Activated naive CD4-positive, alpha-beta T cell treated with anti-CD3 and anti-CD28 coated beads, Interleukin-2, amount 50 U/mL, for 72 hours (primary cell): Measurements from ENCODE around the gene CRIP2. TPM values are rescaled to one million over a fixed set of nuclear protein-coding genes. Genes with fewer than 3 reads are reported as not detected.

ENCODE experiments used
- ATAC-seq, 2 donors: fragments of 150-1000 bp; cut with Tn5 transposase; 2 replicates each; pipeline ENCODE4 v1.10.0; 2021; ENCODE audit warnings: mild to moderate bottlenecking in 2 of 2, moderate library complexity in 2 of 2
- DNase-seq, 2 donors: peaks; one replicate each; pipeline ENCODE4 v3.0.0; 2021 to 2022; ENCODE audit warnings: low spot score in 2 of 2
- H3K27ac Mint-ChIP-seq, 2 donors: one replicate each; pipeline ENCODE4 v1.8.0; 2022; ENCODE audit warnings: mild to moderate bottlenecking in 2 of 2, mixed read lengths in 2 of 2
- H3K36me3 Mint-ChIP-seq, 2 donors: one replicate each; pipeline ENCODE4 v1.8.0; 2022; ENCODE audit warnings: mixed read lengths in 2 of 2
- H3K9me3 Mint-ChIP-seq, 2 donors: one replicate each; pipeline ENCODE4 v1.8.0; 2022; ENCODE audit warnings: mixed read lengths in 2 of 2
- total RNA-seq, 2 donors: library from RNA; stranded (reverse); gene quantifications; one replicate each; pipeline ENCODE4 v1.2.3, GENCODE V29; 2022

Gene CRIP2
- total RNA-seq, 2 donors from 2014 or later: 0.27 to 0.34 TPM

- Mint-ChIP-seq H3K9me3 (no peaks in the 10 kb centered on the region), H3K27ac (peak overlapping the region in 1 of 2 donors; percentile 72), H3K36me3 (no peaks in the 10 kb centered on the region)
- DNase-seq: no peak
- ATAC-seq: no peak
Measured at GRCh38 chr14:105439710-105440553, 34.7 kb upstream of the CRIP2 start.

GRCh38 chr14:105440554-105440900 is 34.1 kb upstream of the CRIP2 start:
- DNase-seq (no peak), ATAC-seq (no peak)
- Mint-ChIP-seq H3K36me3 (no peaks in the 10 kb centered on the region), H3K27ac (peak overlapping the region in 1 of 2 donors; percentile 72), H3K9me3 (no peaks in the 10 kb centered on the region)

- H3K27ac Mint-ChIP-seq: no peak overlapping the region
- ATAC-seq (no peak), DNase-seq (no peak)
- no peaks in the 10 kb centered on the region for H3K36me3 Mint-ChIP-seq
- H3K9me3 Mint-ChIP-seq: no peaks in the 10 kb centered on the region
Measured at GRCh38 chr14:105440992-105441391, 33.6 kb upstream of the CRIP2 start.

GRCh38 chr14:105442125-105442524 is 32.5 kb upstream of the CRIP2 start:
- peak overlapping the region in 1 of 2 donors; percentile 47 for H3K27ac Mint-ChIP-seq
- H3K36me3 Mint-ChIP-seq: no peaks in the 10 kb centered on the region
- DNase-seq (no peak), ATAC-seq (no peak)
- no peaks in the 10 kb centered on the region for H3K9me3 Mint-ChIP-seq

GRCh38 chr14:105442834-105443233 is 31.8 kb upstream of the CRIP2 start:
- Mint-ChIP-seq H3K27ac (no peak overlapping the region), H3K36me3 (no peaks in the 10 kb centered on the region), H3K9me3 (no peaks in the 10 kb centered on the region)
- DNase-seq (no peak), ATAC-seq (no peak)

- Mint-ChIP-seq H3K9me3 (no peaks in the 10 kb centered on the region), H3K36me3 (no peaks in the 10 kb centered on the region), H3K27ac (no peak overlapping the region)
- DNase-seq (no peak), ATAC-seq (no peak)
Measured at GRCh38 chr14:105444859-105445258, 29.8 kb upstream of the CRIP2 start.

- no peak for ATAC-seq
- Mint-ChIP-seq H3K36me3 (no peaks in the 10 kb centered on the region), H3K27ac (peak overlapping the region in 1 of 2 donors; percentile 50), H3K9me3 (no peaks in the 10 kb centered on the region)
- no peak for DNase-seq
Measured at GRCh38 chr14:105445290-105445689, 29.3 kb upstream of the CRIP2 start.

- H3K36me3 Mint-ChIP-seq: no peaks in the 10 kb centered on the region
- no peak for DNase-seq
- no peak for ATAC-seq
- H3K27ac Mint-ChIP-seq: peak overlapping the region in 1 of 2 donors; percentile 50
- H3K9me3 Mint-ChIP-seq: no peaks in the 10 kb centered on the region
Measured at GRCh38 chr14:105445901-105446845, 28.4 kb upstream of the CRIP2 start.

- ATAC-seq (no peak), DNase-seq (no peak)
- Mint-ChIP-seq H3K27ac (peak overlapping the region in 1 of 2 donors; percentile 88), H3K36me3 (no peaks in the 10 kb centered on the region), H3K9me3 (no peaks in the 10 kb centered on the region)
Measured at GRCh38 chr14:105446971-105447370, 27.6 kb upstream of the CRIP2 start.

- ATAC-seq (peak in 1 of 2 donors; percentile 6), DNase-seq (no peak)
- Mint-ChIP-seq H3K36me3 (no peaks in the 10 kb centered on the region), H3K9me3 (no peaks in the 10 kb centered on the region), H3K27ac (peak overlapping the region in 1 of 2 donors; percentile 39)
Measured at GRCh38 chr14:105447651-105448640, 26.7 kb upstream of the CRIP2 start.

GRCh38 chr14:105448706-105449111 is 25.9 kb upstream of the CRIP2 start:
- no peaks in the 10 kb centered on the region for H3K9me3 Mint-ChIP-seq
- DNase-seq (peak in 1 of 2 donors; percentile 74), ATAC-seq (peak; percentile 75 to 86)
- H3K27ac Mint-ChIP-seq: no peak overlapping the region
- no peaks in the 10 kb centered on the region for H3K36me3 Mint-ChIP-seq

- Mint-ChIP-seq H3K36me3 (no peaks in the 10 kb centered on the region), H3K27ac (no peak overlapping the region), H3K9me3 (no peaks in the 10 kb centered on the region)
- no peak for ATAC-seq
- no peak for DNase-seq
Measured at GRCh38 chr14:105449276-105450122, 25.1 kb upstream of the CRIP2 start.

GRCh38 chr14:105450123-105450505 is 24.5 kb upstream of the CRIP2 start:
- DNase-seq (no peak), ATAC-seq (no peak)
- Mint-ChIP-seq H3K27ac (no peak overlapping the region), H3K36me3 (peaks cover 0 to under 1% of the 10 kb centered on the region in 2 donors), H3K9me3 (no peaks in the 10 kb centered on the region)

- Mint-ChIP-seq H3K9me3 (no peaks in the 10 kb centered on the region), H3K27ac (no peak overlapping the region), H3K36me3 (peaks cover 6% of the 10 kb centered on the region in 2 donors)
- DNase-seq (no peak), ATAC-seq (no peak)
Measured at GRCh38 chr14:105450864-105451720, 23.5 kb upstream of the CRIP2 start.

- no peaks in the 10 kb centered on the region for H3K9me3 Mint-ChIP-seq
- ATAC-seq: no peak
- peak overlapping the region; percentile 63 to 73 for H3K27ac Mint-ChIP-seq
- H3K36me3 Mint-ChIP-seq: peaks cover 6% of the 10 kb centered on the region in 2 donors
- DNase-seq: no peak
Measured at GRCh38 chr14:105452963-105453362, 21.7 kb upstream of the CRIP2 start.
